GM18870 (cell line): ENCODE data around the gene CDKAL1.

Experiments
- ATAC-seq: cut with Tn5 transposase; IDR thresholded peaks from one replicate; pipeline ENCODE4 v1.9.1; 2021; ENCODE audit warnings: moderate library complexity; ENCODE audit not compliant: unreplicated experiment

Gene CDKAL1

GRCh38 chr6:20670750-20671149 is 136.5 kb downstream of the CDKAL1 start:
- ATAC-seq, result no peak

- ATAC-seq, result no peak
Measured at GRCh38 chr6:20672038-20672437, 137.8 kb downstream of the CDKAL1 start.

GRCh38 chr6:20673458-20673857 is 139.2 kb downstream of the CDKAL1 start:
- ATAC-seq, result no peak

- no peak for ATAC-seq
Measured at GRCh38 chr6:20674664-20675063, 140.4 kb downstream of the CDKAL1 start.

GRCh38 chr6:20678831-20679352 is 144.6 kb downstream of the CDKAL1 start:
- no peak for ATAC-seq

GRCh38 chr6:20680697-20681165 is 146.5 kb downstream of the CDKAL1 start:
- peak; percentile 83 for ATAC-seq

- ATAC-seq, result peak; percentile 30
Measured at GRCh38 chr6:20681243-20681684, 147.0 kb downstream of the CDKAL1 start.

GRCh38 chr6:20684474-20684873 is 150.2 kb downstream of the CDKAL1 start:
- no peak for ATAC-seq

GRCh38 chr6:20686142-20686541 is 151.9 kb downstream of the CDKAL1 start:
- no peak for ATAC-seq

- ATAC-seq, result no peak
Measured at GRCh38 chr6:20687494-20687893, 153.2 kb downstream of the CDKAL1 start.

- peak; percentile 91 for ATAC-seq
Measured at GRCh38 chr6:20688710-20689500, 154.6 kb downstream of the CDKAL1 start.

- no peak for ATAC-seq
Measured at GRCh38 chr6:20691185-20691584, 156.9 kb downstream of the CDKAL1 start.

GRCh38 chr6:20692023-20692422 is 157.8 kb downstream of the CDKAL1 start:
- no peak for ATAC-seq

- ATAC-seq, result no peak
Measured at GRCh38 chr6:20693466-20694063, 159.3 kb downstream of the CDKAL1 start.

- no peak for ATAC-seq
Measured at GRCh38 chr6:20696676-20697075, 162.4 kb downstream of the CDKAL1 start.

GRCh38 chr6:20698675-20699074 is 164.4 kb downstream of the CDKAL1 start:
- ATAC-seq, result no peak

- no peak for ATAC-seq
Measured at GRCh38 chr6:20699402-20699801, 165.1 kb downstream of the CDKAL1 start.

GRCh38 chr6:20700375-20700774 is 166.1 kb downstream of the CDKAL1 start:
- no peak for ATAC-seq

GRCh38 chr6:20702366-20702765 is 168.1 kb downstream of the CDKAL1 start:
- ATAC-seq, result no peak

- no peak for ATAC-seq
Measured at GRCh38 chr6:20703049-20703448, 168.8 kb downstream of the CDKAL1 start.

GRCh38 chr6:20704325-20705025 is 170.2 kb downstream of the CDKAL1 start:
- ATAC-seq, result no peak
